DND-41 (cell line): ENCODE measurements around the gene MOBP.

Experiments
- EZH2 ChIP-seq: IDR thresholded peaks from 3 replicates; pipeline ENCODE4 v1.6.1; 2012; ENCODE audit warnings: borderline replicate concordance, low read depth, mild to moderate bottlenecking, moderate library complexity, low read length, inconsistent platforms; ENCODE audit not compliant: severe bottlenecking
- TF ChIP-seq, protein P1 (sequence below): IDR thresholded peaks from 2 replicates; pipeline ENCODE4 v1.5.1; 2012; ENCODE audit warnings: borderline replicate concordance, low read length, moderate library complexity, mild to moderate bottlenecking; ENCODE audit not compliant: poor library complexity, severe bottlenecking; ENCODE audit errors: extremely low read depth

DNA sequence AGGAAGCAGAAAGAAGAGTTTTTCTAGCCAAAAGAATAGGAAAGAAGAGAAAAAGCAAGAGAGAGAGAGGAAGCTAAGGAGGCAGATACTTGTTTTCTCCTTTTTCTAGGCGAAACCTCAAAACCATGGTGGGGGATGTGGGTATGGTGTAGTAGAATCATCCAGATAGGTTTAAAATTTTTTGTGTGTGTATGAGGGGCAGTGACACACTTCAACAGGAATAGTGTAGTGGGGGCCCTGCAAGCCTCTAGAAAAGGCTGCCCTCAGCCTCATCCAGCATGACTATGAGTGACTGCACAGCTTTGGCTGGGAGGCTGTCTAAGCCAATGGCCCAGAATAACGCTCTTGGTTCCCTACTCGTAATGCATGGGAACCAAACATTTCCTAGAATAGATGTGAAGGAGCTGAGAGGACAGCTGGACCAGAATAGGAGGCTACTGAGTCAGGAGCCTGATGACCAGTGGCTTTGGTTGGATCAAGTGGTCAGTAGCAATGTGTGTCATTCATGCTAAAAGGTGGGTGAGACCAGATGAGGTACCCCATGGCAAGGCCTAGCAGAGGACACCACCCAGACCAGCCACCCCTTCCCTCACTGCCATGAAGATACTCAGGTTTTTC, 24.4 kb downstream of the MOBP start:
- TF ChIP-seq, protein P1, sequence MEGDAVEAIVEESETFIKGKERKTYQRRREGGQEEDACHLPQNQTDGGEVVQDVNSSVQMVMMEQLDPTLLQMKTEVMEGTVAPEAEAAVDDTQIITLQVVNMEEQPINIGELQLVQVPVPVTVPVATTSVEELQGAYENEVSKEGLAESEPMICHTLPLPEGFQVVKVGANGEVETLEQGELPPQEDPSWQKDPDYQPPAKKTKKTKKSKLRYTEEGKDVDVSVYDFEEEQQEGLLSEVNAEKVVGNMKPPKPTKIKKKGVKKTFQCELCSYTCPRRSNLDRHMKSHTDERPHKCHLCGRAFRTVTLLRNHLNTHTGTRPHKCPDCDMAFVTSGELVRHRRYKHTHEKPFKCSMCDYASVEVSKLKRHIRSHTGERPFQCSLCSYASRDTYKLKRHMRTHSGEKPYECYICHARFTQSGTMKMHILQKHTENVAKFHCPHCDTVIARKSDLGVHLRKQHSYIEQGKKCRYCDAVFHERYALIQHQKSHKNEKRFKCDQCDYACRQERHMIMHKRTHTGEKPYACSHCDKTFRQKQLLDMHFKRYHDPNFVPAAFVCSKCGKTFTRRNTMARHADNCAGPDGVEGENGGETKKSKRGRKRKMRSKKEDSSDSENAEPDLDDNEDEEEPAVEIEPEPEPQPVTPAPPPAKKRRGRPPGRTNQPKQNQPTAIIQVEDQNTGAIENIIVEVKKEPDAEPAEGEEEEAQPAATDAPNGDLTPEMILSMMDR, result no peak
- TF ChIP-seq EZH2, result no peak
